IMR-90 (cell line): Measurements from ENCODE around the gene GPI.

Experiments
- BHLHE40 ChIP-seq: fragments of 150-350 bp; IDR thresholded peaks from 2 replicates; pipeline ENCODE4 v1.6.1; 2016; ENCODE audit warnings: mild to moderate bottlenecking, low read depth, low read length
- CHD1 ChIP-seq: IDR thresholded peaks from 2 replicates; pipeline ENCODE4 v1.6.1; 2012; ENCODE audit warnings: low read depth, low read length, improper control_type of control experiment
- FOS ChIP-seq: fragments of 150-350 bp; IDR thresholded peaks from 2 replicates; pipeline ENCODE4 v1.6.1; 2016; ENCODE audit warnings: low read depth, low read length
- MXI1 ChIP-seq: IDR thresholded peaks from 2 replicates; pipeline ENCODE4 v1.6.1; 2012; ENCODE audit warnings: low read depth, mild to moderate bottlenecking, low read length, moderate library complexity, borderline replicate concordance
- NFE2L2 ChIP-seq: fragments of 150-350 bp; IDR thresholded peaks from 2 replicates; pipeline ENCODE4 v1.6.1; 2016; ENCODE audit warnings: low read depth, mild to moderate bottlenecking, low read length
- POLR2A ChIP-seq: IDR thresholded peaks from 2 replicates; pipeline ENCODE4 v1.6.1; 2012; ENCODE audit warnings: mild to moderate bottlenecking, low read depth, low read length
- RAD21 ChIP-seq: IDR thresholded peaks from 2 replicates; pipeline ENCODE4 v1.6.1; 2012; ENCODE audit warnings: low read length, improper control_type of control experiment
- SMC3 ChIP-seq: fragments of 150-350 bp; IDR thresholded peaks from 2 replicates; pipeline ENCODE4 v1.6.1; 2016; ENCODE audit warnings: low read depth, mild to moderate bottlenecking, antibody characterized with exemption, low read length, moderate library complexity
- TF ChIP-seq, protein P1 (sequence below): conservative IDR thresholded peaks from 2 replicates; pipeline ENCODE4 v1.5.1; 2012; ENCODE audit warnings: mild to moderate bottlenecking, low read depth, low read length, improper control_type of control experiment
- TF ChIP-seq, protein P2 (sequence below): fragments of 150-350 bp; IDR thresholded peaks from 2 replicates; pipeline ENCODE4 v1.6.1; 2016; ENCODE audit warnings: low read depth, mild to moderate bottlenecking, low read length, moderate library complexity, borderline replicate concordance

DNA sequence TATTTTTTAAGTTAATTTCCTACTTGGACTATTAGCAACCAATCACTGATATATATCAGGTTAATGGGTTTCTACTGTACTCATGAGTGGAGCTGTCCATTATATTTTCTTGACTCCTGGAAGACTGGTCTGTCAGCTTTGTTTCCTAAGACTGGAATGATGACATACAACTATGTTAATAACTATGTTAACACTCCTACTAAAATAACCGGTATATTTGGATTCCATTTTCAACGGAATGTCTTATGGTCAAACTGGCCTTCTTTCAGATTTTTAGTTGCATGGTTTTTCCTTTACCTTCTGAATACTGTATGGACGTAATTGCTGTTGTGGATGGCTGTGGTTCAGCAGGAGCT, 45.8 kb upstream of the GPI start:
- TF ChIP-seq, protein P1, sequence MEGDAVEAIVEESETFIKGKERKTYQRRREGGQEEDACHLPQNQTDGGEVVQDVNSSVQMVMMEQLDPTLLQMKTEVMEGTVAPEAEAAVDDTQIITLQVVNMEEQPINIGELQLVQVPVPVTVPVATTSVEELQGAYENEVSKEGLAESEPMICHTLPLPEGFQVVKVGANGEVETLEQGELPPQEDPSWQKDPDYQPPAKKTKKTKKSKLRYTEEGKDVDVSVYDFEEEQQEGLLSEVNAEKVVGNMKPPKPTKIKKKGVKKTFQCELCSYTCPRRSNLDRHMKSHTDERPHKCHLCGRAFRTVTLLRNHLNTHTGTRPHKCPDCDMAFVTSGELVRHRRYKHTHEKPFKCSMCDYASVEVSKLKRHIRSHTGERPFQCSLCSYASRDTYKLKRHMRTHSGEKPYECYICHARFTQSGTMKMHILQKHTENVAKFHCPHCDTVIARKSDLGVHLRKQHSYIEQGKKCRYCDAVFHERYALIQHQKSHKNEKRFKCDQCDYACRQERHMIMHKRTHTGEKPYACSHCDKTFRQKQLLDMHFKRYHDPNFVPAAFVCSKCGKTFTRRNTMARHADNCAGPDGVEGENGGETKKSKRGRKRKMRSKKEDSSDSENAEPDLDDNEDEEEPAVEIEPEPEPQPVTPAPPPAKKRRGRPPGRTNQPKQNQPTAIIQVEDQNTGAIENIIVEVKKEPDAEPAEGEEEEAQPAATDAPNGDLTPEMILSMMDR: no peak
- TF ChIP-seq RAD21 (no peak), MXI1 (no peak), BHLHE40 (no peak), POLR2A (no peak), CHD1 (no peak), SMC3 (no peak), NFE2L2 (no peak), FOS (no peak)
- TF ChIP-seq, protein P2, sequence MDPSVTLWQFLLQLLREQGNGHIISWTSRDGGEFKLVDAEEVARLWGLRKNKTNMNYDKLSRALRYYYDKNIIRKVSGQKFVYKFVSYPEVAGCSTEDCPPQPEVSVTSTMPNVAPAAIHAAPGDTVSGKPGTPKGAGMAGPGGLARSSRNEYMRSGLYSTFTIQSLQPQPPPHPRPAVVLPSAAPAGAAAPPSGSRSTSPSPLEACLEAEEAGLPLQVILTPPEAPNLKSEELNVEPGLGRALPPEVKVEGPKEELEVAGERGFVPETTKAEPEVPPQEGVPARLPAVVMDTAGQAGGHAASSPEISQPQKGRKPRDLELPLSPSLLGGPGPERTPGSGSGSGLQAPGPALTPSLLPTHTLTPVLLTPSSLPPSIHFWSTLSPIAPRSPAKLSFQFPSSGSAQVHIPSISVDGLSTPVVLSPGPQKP: no peak
